ENCODE measurements around the gene SMIM11. TPM values are rescaled to one million over a fixed set of nuclear protein-coding genes. Genes with fewer than 3 reads are reported as not detected.

The SMIM11 gene
- total RNA-seq, 4 donors from 2014 or later, result 6.1 to 16.2 (median 8.0) TPM

- H3K27me3 ChIP-seq, result no peaks in the 10 kb centered on the region
- H3K27ac ChIP-seq, result peak overlapping the region in 1 of 4 donors; percentile 37
- H3K4me3 ChIP-seq, result no peak overlapping the region
- H3K4me1 ChIP-seq, result peaks cover 0 to 30% (median 0%) of the 10 kb centered on the region in 3 donors
- WGBS, 2 donors (ENCODE audit: low coverage in 1 of 2), result 73 to 80% methylated on average over 2 of the region's 5 CpGs
- no peak for ATAC-seq
- TF ChIP-seq EP300 (IDR thresholded peaks at IDR 0.05) (no peak), POLR2AphosphoS5 (IDR thresholded peaks at IDR 0.05) (no peak), CTCF (IDR thresholded peaks at IDR 0.05) (no peak)
- no peaks in the 10 kb centered on the region for H3K36me3 ChIP-seq
- no peaks in the 10 kb centered on the region for H3K9me3 ChIP-seq
Measured at GRCh38 chr21:34336245-34336644, 39.1 kb upstream of the SMIM11 start.

- TF ChIP-seq CTCF (IDR thresholded peaks at IDR 0.05) (no peak), POLR2AphosphoS5 (IDR thresholded peaks at IDR 0.05) (peak; percentile 7)
- Histone ChIP-seq H3K36me3 (no peaks in the 10 kb centered on the region), H3K27me3 (no peaks in the 10 kb centered on the region), H3K4me1 (peaks cover 0 to 30% (median 0%) of the 10 kb centered on the region in 3 donors), H3K9me3 (no peaks in the 10 kb centered on the region), H3K27ac (peak overlapping the region in 3 of 4 donors; percentile 6 to 38 (median 37)), H3K4me3 (no peak overlapping the region)
- whole genome bisulfite sequencing, 2 donors (ENCODE audit: low coverage in 1 of 2), result 54 to 71% methylated on average over 6 to 8 of the region's 13 CpGs
- peak; percentile 19 for ATAC-seq
Measured at GRCh38 chr21:34336756-34337391, 38.4 kb upstream of the SMIM11 start.

- no peak for ATAC-seq
Measured at GRCh38 chr21:34337741-34338140, 37.6 kb upstream of the SMIM11 start.

GRCh38 chr21:34338226-34338625 lies 37.1 kb upstream of the SMIM11 start:
- Histone ChIP-seq H3K27ac (peak overlapping the region in 1 of 4 donors; percentile 18), H3K9me3 (no peaks in the 10 kb centered on the region), H3K36me3 (no peaks in the 10 kb centered on the region), H3K4me1 (peaks cover 0 to 30% (median 0%) of the 10 kb centered on the region in 3 donors), H3K27me3 (no peaks in the 10 kb centered on the region), H3K4me3 (no peak overlapping the region)
- no peak for TF ChIP-seq POLR2AphosphoS5 (IDR thresholded peaks at IDR 0.05)
- TF ChIP-seq POLR2A (IDR thresholded peaks at IDR 0.05), result no peak
- no peak for TF ChIP-seq CTCF (IDR thresholded peaks at IDR 0.05)
- TF ChIP-seq EP300 (IDR thresholded peaks at IDR 0.05), result no peak
- 100% methylated on average over 2 to 3 of the region's 8 CpGs for WGBS, 2 donors (ENCODE audit: low coverage in 1 of 2)
- no peak for ATAC-seq

More at GRCh38 chr21:34337741-34338140, 37.6 kb upstream of the SMIM11 start:
- H3K27me3 ChIP-seq, result no peaks in the 10 kb centered on the region
- 50% methylated on average over 4 of the region's 6 CpGs; no CpG with 5 or more reads in 1 of the 2 donors for WGBS, 2 donors (ENCODE audit: low coverage in 1 of 2)
- H3K9me3 ChIP-seq, result no peaks in the 10 kb centered on the region
- no peak overlapping the region for H3K4me3 ChIP-seq
- no peaks in the 10 kb centered on the region for H3K36me3 ChIP-seq
- peaks cover 0 to 30% (median 0%) of the 10 kb centered on the region in 3 donors for H3K4me1 ChIP-seq
- TF ChIP-seq POLR2AphosphoS5 (IDR thresholded peaks at IDR 0.05) (no peak), POLR2A (IDR thresholded peaks at IDR 0.05) (no peak), CTCF (IDR thresholded peaks at IDR 0.05) (no peak), EP300 (IDR thresholded peaks at IDR 0.05) (no peak)
- H3K27ac ChIP-seq, result peak overlapping the region in 1 of 4 donors; percentile 18

GRCh38 chr21:34340061-34340460 lies 35.2 kb upstream of the SMIM11 start:
- Histone ChIP-seq H3K27me3 (no peaks in the 10 kb centered on the region), H3K9me3 (no peaks in the 10 kb centered on the region), H3K27ac (no peak overlapping the region), H3K4me1 (peaks cover 0 to 43% (median 0%) of the 10 kb centered on the region in 3 donors), H3K36me3 (no peaks in the 10 kb centered on the region), H3K4me3 (no peak overlapping the region)
- ATAC-seq, result no peak
- 50% methylated on average over 1 of the region's 3 CpGs; no CpG with 5 or more reads in 1 of the 2 donors for WGBS, 2 donors (ENCODE audit: low coverage in 1 of 2)
- TF ChIP-seq POLR2A (IDR thresholded peaks at IDR 0.05) (no peak), EP300 (IDR thresholded peaks at IDR 0.05) (no peak), CTCF (IDR thresholded peaks at IDR 0.05) (no peak), POLR2AphosphoS5 (IDR thresholded peaks at IDR 0.05) (no peak)

All from gastroesophageal sphincter (tissue), 4 donors.